ENCODE measurements around the gene SPATS2L. TPM values are rescaled to one million over a fixed set of nuclear protein-coding genes. Genes with fewer than 3 reads are reported as not detected.

Gene SPATS2L
- total and polyA plus RNA-seq, 12 donors: 23.4 to 104 (median 71.8) TPM

DNA sequence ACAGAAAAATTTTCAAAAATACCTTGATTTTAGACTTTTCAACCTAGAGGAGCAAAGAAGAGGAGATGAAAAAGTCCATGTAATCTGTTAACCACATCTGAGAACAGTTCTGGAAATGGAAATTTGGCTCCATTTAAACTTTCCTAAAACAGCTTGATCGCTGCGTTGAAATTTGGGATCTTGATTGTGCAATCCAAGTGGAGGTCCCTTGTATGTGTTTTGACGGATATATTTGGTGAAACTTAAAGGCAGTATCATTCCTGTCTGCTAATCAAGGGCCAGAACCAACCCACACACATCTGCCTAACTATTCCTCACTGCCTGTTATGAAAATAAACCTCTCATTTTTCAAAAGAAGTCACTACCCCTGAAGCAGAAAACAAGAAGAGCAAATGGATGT, 46.6 kb downstream of the SPATS2L start:
- Histone ChIP-seq H3K27me3 (no peaks in the 10 kb centered on the region), H3K4me3 (no peak overlapping the region), H3K36me3 (no peaks in the 10 kb centered on the region), H3K27ac (peak overlapping the region in 4 of 10 donors; percentile 2 to 29 (median 21)), H3K4me1 (peaks cover 3 to 60% (median 43%) of the 10 kb centered on the region in 9 donors), H3K9me3 (no peaks in the 10 kb centered on the region)
- ATAC-seq: peak in 4 of 8 donors; percentile 33 to 45 (median 38)
- TF ChIP-seq, protein P1, sequence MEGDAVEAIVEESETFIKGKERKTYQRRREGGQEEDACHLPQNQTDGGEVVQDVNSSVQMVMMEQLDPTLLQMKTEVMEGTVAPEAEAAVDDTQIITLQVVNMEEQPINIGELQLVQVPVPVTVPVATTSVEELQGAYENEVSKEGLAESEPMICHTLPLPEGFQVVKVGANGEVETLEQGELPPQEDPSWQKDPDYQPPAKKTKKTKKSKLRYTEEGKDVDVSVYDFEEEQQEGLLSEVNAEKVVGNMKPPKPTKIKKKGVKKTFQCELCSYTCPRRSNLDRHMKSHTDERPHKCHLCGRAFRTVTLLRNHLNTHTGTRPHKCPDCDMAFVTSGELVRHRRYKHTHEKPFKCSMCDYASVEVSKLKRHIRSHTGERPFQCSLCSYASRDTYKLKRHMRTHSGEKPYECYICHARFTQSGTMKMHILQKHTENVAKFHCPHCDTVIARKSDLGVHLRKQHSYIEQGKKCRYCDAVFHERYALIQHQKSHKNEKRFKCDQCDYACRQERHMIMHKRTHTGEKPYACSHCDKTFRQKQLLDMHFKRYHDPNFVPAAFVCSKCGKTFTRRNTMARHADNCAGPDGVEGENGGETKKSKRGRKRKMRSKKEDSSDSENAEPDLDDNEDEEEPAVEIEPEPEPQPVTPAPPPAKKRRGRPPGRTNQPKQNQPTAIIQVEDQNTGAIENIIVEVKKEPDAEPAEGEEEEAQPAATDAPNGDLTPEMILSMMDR (IDR thresholded peaks at IDR 0.05): no peak
- DNase-seq: no peak
- intact Hi-C loops (cut with DNase I): no loop called here
- 80 to 81% methylated on average over 3 of the region's 3 CpGs for WGBS, 2 donors

GRCh38 chr2:200353874-200354273, 47.4 kb downstream of the SPATS2L start:
- no peak for DNase-seq
- Histone ChIP-seq H3K36me3 (no peaks in the 10 kb centered on the region), H3K9me3 (no peaks in the 10 kb centered on the region), H3K4me3 (no peak overlapping the region), H3K4me1 (peaks cover 3 to 57% (median 42%) of the 10 kb centered on the region in 9 donors), H3K27me3 (no peaks in the 10 kb centered on the region), H3K27ac (peak overlapping the region in 1 of 10 donors; percentile 29)
- ATAC-seq: no peak
- intact Hi-C loops (cut with DNase I): no loop called here
- TF ChIP-seq, protein P1 (IDR thresholded peaks at IDR 0.05): no peak
- WGBS, 2 donors: 98 to 99% methylated on average over 2 of the region's 2 CpGs

GRCh38 chr2:200354833-200355751, 48.6 kb downstream of the SPATS2L start:
- ATAC-seq (no peak), DNase-seq (no peak)
- intact Hi-C loops (cut with DNase I): no loop called here
- WGBS, 2 donors: 90 to 94% methylated on average over 11 of the region's 11 CpGs
- TF ChIP-seq, protein P1 (IDR thresholded peaks at IDR 0.05): no peak
- H3K4me1 ChIP-seq: peaks cover 3 to 68% (median 49%) of the 10 kb centered on the region in 9 donors
- H3K27ac ChIP-seq: no peak overlapping the region
- no peak overlapping the region for H3K4me3 ChIP-seq
- H3K27me3 ChIP-seq: no peaks in the 10 kb centered on the region
- no peaks in the 10 kb centered on the region for H3K36me3 ChIP-seq
- H3K9me3 ChIP-seq: no peaks in the 10 kb centered on the region

GRCh38 chr2:200356321-200356720, 49.8 kb downstream of the SPATS2L start:
- H3K27me3 ChIP-seq: no peaks in the 10 kb centered on the region
- TF ChIP-seq, protein P1 (IDR thresholded peaks at IDR 0.05): no peak
- intact Hi-C loops (cut with DNase I): no loop called here
- no peak for DNase-seq
- no peak for ATAC-seq
- H3K9me3 ChIP-seq: no peaks in the 10 kb centered on the region
- peak overlapping the region in 1 of 10 donors; percentile 33 for H3K27ac ChIP-seq
- no peak overlapping the region for H3K4me3 ChIP-seq
- no peaks in the 10 kb centered on the region for H3K36me3 ChIP-seq
- H3K4me1 ChIP-seq: peaks cover 3 to 67% (median 48%) of the 10 kb centered on the region in 9 donors
- WGBS, 2 donors: 89% methylated on average over 1 of the region's 1 CpG
